MCF 10A (cell line): Measurements from ENCODE around the gene GAD1. TPM values are rescaled to one million over a fixed set of nuclear protein-coding genes. Genes with fewer than 3 reads are reported as not detected.
A peak's percentile ranks its signal among the peaks of the same experiment; 100 is the strongest.

Experiments used
- BruUV-seq: library from RNA; stranded (reverse); fragments of 400-500 nt; replicated peaks from 2 replicates; lab custom pipeline; 2021; lab: Mats Ljungman, UMichigan
- CTCF ChIA-PET: fragments of 300-600 bp; sonication (Branson Sonifier 250); formaldehyde crosslinking; extraction: SDS; loops from one replicate; lab custom pipeline; 2021; ENCODE audit warnings: antibody characterized with exemption, inconsistent platforms; lab: Yijun Ruan, JAX
- POLR2A ChIA-PET: fragments of 300-600, 350-650 bp; sonication (Branson Sonifier 250); formaldehyde crosslinking; extraction: SDS; loops from one replicate; lab custom pipeline; 2020; ENCODE audit warnings: antibody characterized with exemption, inconsistent platforms; lab: Yijun Ruan, JAX
- DNase-seq: peaks from one replicate; pipeline ENCODE4 v3.0.0-alpha.2; 2018; ENCODE audit not compliant: unreplicated experiment
- H3K27ac Mint-ChIP-seq: one replicate; pipeline ENCODE4 v1.8.0; 2022; ENCODE audit warnings: mild to moderate bottlenecking, low read depth, mixed read lengths; ENCODE audit not compliant: unreplicated experiment
- H3K27me3 Mint-ChIP-seq: one replicate; pipeline ENCODE4 v1.8.0; 2022; ENCODE audit warnings: mixed read lengths; ENCODE audit not compliant: insufficient read depth, unreplicated experiment
- H3K36me3 Mint-ChIP-seq: one replicate; pipeline ENCODE4 v1.8.0; 2022; ENCODE audit warnings: mild to moderate bottlenecking, moderate library complexity, mixed read lengths; ENCODE audit not compliant: insufficient read depth, unreplicated experiment
- H3K4me1 Mint-ChIP-seq: one replicate; pipeline ENCODE4 v1.8.0; 2022; ENCODE audit warnings: mixed read lengths; ENCODE audit not compliant: insufficient read depth, unreplicated experiment
- H3K4me3 Mint-ChIP-seq: one replicate; pipeline ENCODE4 v1.8.0; 2022; ENCODE audit warnings: mild to moderate bottlenecking, moderate library complexity, mixed read lengths; ENCODE audit not compliant: unreplicated experiment
- H3K9me3 Mint-ChIP-seq: one replicate; pipeline ENCODE4 v1.8.0; 2022; ENCODE audit warnings: mixed read lengths; ENCODE audit not compliant: unreplicated experiment
- CTCF ChIP-seq: fragments of 200-600 bp; IDR thresholded peaks from one replicate; pipeline ENCODE4 v1.8.0; 2022; ENCODE audit warnings: antibody characterized with exemption, mild to moderate bottlenecking; ENCODE audit not compliant: unreplicated experiment
- intact Hi-C: fragments of 100-400 bp; cut with micrococcal nuclease; formaldehyde crosslinking; loops from 2 replicates; pipeline ENCODE4 v1.14.1; 2022
- total RNA-seq: library from RNA; stranded (reverse); gene quantifications from 2 replicates; pipeline ENCODE4 v1.2.3, GENCODE V29; 2022

The GAD1 gene
- total RNA-seq, 1 experiment from 2014 or later = 2.5 TPM

GRCh38 chr2:170814533-170815230, 2.0 kb upstream of the GAD1 start:
- no peaks in the 10 kb centered on the region for H3K9me3 Mint-ChIP-seq
- no peak for TF ChIP-seq CTCF
- no peak for DNase-seq
- no peak overlapping the region for H3K4me3 Mint-ChIP-seq
- H3K36me3 Mint-ChIP-seq = no peaks in the 10 kb centered on the region
- no peak overlapping the region for H3K27ac Mint-ChIP-seq
- ChIA-PET POLR2A (interaction anchor here (0.7 to 1.0 kb wide), 5 partner anchors 23 to 453 kb away, joined by 3 read pairs; partner anchors contain the start of gene GORASP2), CTCF (interaction anchor here (0.7 to 11.5 kb wide), 15 partner anchors 10 to 784 kb away, joined by 3 to 125 read pairs (median 10); no protein-coding TSS in a partner anchor)
- peaks cover 37% of the 10 kb centered on the region for H3K27me3 Mint-ChIP-seq
- intact Hi-C loops = loop anchor here (2.0 to 10.0 kb wide), 4 partner anchors 452 to 880 kb away; no protein-coding TSS in a partner anchor
- no TSS peak for BruUV-seq
- H3K4me1 Mint-ChIP-seq = no peaks in the 10 kb centered on the region

GRCh38 chr2:170815311-170815710, 1.4 kb upstream of the GAD1 start:
- ChIA-PET CTCF (interaction anchor here (0.6 to 11.5 kb wide), 30 partner anchors 9 to 594 kb away, joined by 3 to 125 read pairs (median 4); partner anchors contain the start of gene GORASP2), POLR2A (interaction anchor here (0.7 to 2.0 kb wide), 9 partner anchors 71 to 491 kb away, joined by 3 to 8 read pairs (median 3); partner anchors contain the start of gene GORASP2)
- Mint-ChIP-seq H3K36me3 (no peaks in the 10 kb centered on the region), H3K27ac (no peak overlapping the region), H3K27me3 (peaks cover 41% of the 10 kb centered on the region), H3K9me3 (no peaks in the 10 kb centered on the region), H3K4me1 (peaks cover under 1% of the 10 kb centered on the region), H3K4me3 (peak overlapping the region; percentile 81)
- intact Hi-C loops = loop anchor here (2.0 to 10.0 kb wide), 4 partner anchors 453 to 881 kb away; no protein-coding TSS in a partner anchor
- no TSS peak for BruUV-seq
- TF ChIP-seq CTCF = no peak
- no peak for DNase-seq

GRCh38 chr2:170815746-170816503, 762 bp upstream of the GAD1 start:
- peak overlapping the region; percentile 81 for H3K4me3 Mint-ChIP-seq
- H3K4me1 Mint-ChIP-seq = peaks cover 6% of the 10 kb centered on the region
- ChIA-PET POLR2A (interaction anchor here (0.6 to 2.0 kb wide), 15 partner anchors 33 to 804 kb away, joined by 3 to 9 read pairs (median 3); partner anchors contain the start of genes ERICH2 and GORASP2), CTCF (interaction anchor here (0.6 to 11.5 kb wide), 56 partner anchors 9 to 734 kb away, joined by 3 to 125 read pairs (median 4); partner anchors contain the start of gene GORASP2)
- intact Hi-C loops = loop anchor here (1.0 to 10.0 kb wide), 6 partner anchors 57 to 881 kb away; partner anchors contain the start of gene GORASP2
- no peak overlapping the region for H3K27ac Mint-ChIP-seq
- no peaks in the 10 kb centered on the region for H3K36me3 Mint-ChIP-seq
- peak; percentile 72 for DNase-seq
- no TSS peak for BruUV-seq
- H3K27me3 Mint-ChIP-seq = peaks cover 47% of the 10 kb centered on the region
- peak; percentile 87 for TF ChIP-seq CTCF
- no peaks in the 10 kb centered on the region for H3K9me3 Mint-ChIP-seq
